ENCODE measurements around the gene MAP2K6. TPM values are rescaled to one million over a fixed set of nuclear protein-coding genes. Genes with fewer than 3 reads are reported as not detected.
A peak's percentile ranks its signal among the peaks of the same experiment; 100 is the strongest.

The MAP2K6 gene
- total RNA-seq = 10 to 100 TPM in 1 of 2 donors, 1 to 10 TPM in 1; 4.4 to 34.6 TPM

GRCh38 chr17:69414408-69415274 is at the start of gene MAP2K6:
TSS of gene MAP2K6 (plus strand) at chr17:69414697. CDS start at chr17:69414985, 288 bp downstream.
- WGBS, 2 donors = 1% methylated on average over 25 to 27 of the region's 27 CpGs
- DNase-seq = peak; percentile 76 to 86 (median 82)
- TF ChIP-seq POLR2A (IDR thresholded peaks at IDR 0.05) (peak in 1 of 3 donors; percentile 22), CTCF (IDR thresholded peaks at IDR 0.05) (no peak)
- no peaks in the 10 kb centered on the region for H3K27me3 ChIP-seq
- H3K27ac ChIP-seq = peak within 1 kb of the TSS in 3 of 4 donors; percentile 6 to 63 (median 49)
- no peaks in the 10 kb centered on the region for H3K9me3 ChIP-seq
- H3K36me3 ChIP-seq (replicated peaks in 1 of 2; ENCODE audit: insufficient read depth in 1 of 2, low read depth in 2 of 2) = no peaks in the 10 kb centered on the region
- intact Hi-C loops (cut with DNase I) = no loop called here
- peaks cover 30% of the 10 kb centered on the region for H3K4me1 ChIP-seq
- peak; percentile 91 for ATAC-seq
- peak within 1 kb of the TSS in 1 of 2 donors; percentile 58 for H3K4me3 ChIP-seq

- ATAC-seq (no peak), DNase-seq (no peak)
- WGBS, 2 donors = 69 to 74% methylated on average over 3 of the region's 3 CpGs
- H3K27ac ChIP-seq = no peak overlapping the region
- H3K4me3 ChIP-seq = no peak overlapping the region
- no peaks in the 10 kb centered on the region for H3K27me3 ChIP-seq
- H3K9me3 ChIP-seq = no peaks in the 10 kb centered on the region
- no peak for TF ChIP-seq POLR2A (IDR thresholded peaks at IDR 0.05)
- no peak for TF ChIP-seq CTCF (IDR thresholded peaks at IDR 0.05)
- H3K4me1 ChIP-seq = no peaks in the 10 kb centered on the region
- H3K36me3 ChIP-seq (replicated peaks in 1 of 2; ENCODE audit: insufficient read depth in 1 of 2, low read depth in 2 of 2) = no peaks in the 10 kb centered on the region
- intact Hi-C loops (cut with DNase I) = no loop called here
These were observed 47.2 kb upstream of the MAP2K6 start for GRCh38 chr17:69367298-69367697.

- no peak overlapping the region for H3K4me3 ChIP-seq
- H3K27me3 ChIP-seq = no peaks in the 10 kb centered on the region
- H3K4me1 ChIP-seq = no peaks in the 10 kb centered on the region
- no peak for ATAC-seq
- no peak overlapping the region for H3K27ac ChIP-seq
- DNase-seq = no peak
- intact Hi-C loops (cut with DNase I) = no loop called here
- no peaks in the 10 kb centered on the region for H3K9me3 ChIP-seq
- H3K36me3 ChIP-seq (replicated peaks in 1 of 2; ENCODE audit: insufficient read depth in 1 of 2, low read depth in 2 of 2) = no peaks in the 10 kb centered on the region
- WGBS, 2 donors = 59 to 63% methylated on average over 2 of the region's 2 CpGs
- TF ChIP-seq POLR2A (IDR thresholded peaks at IDR 0.05) (no peak), CTCF (IDR thresholded peaks at IDR 0.05) (no peak)
These were observed 41.4 kb upstream of the MAP2K6 start for GRCh38 chr17:69373069-69373468.

- WGBS, 2 donors = 70 to 81% methylated on average over 2 of the region's 2 CpGs
- no peak overlapping the region for H3K27ac ChIP-seq
These were observed 39.3 kb upstream of the MAP2K6 start for GRCh38 chr17:69375229-69375628.

More at GRCh38 chr17:69375229-69375628, 39.3 kb upstream of the MAP2K6 start:
- TF ChIP-seq POLR2A (IDR thresholded peaks at IDR 0.05) (no peak), CTCF (IDR thresholded peaks at IDR 0.05) (no peak)
- H3K9me3 ChIP-seq = no peaks in the 10 kb centered on the region
- H3K27me3 ChIP-seq = no peaks in the 10 kb centered on the region
- ATAC-seq (no peak), DNase-seq (no peak)
- intact Hi-C loops (cut with DNase I) = no loop called here
- H3K36me3 ChIP-seq (replicated peaks in 1 of 2; ENCODE audit: insufficient read depth in 1 of 2, low read depth in 2 of 2) = no peaks in the 10 kb centered on the region
- H3K4me3 ChIP-seq = no peak overlapping the region
- H3K4me1 ChIP-seq = no peaks in the 10 kb centered on the region
